ENCODE measurements around the gene ASB7. TPM values are rescaled to one million over a fixed set of nuclear protein-coding genes. Genes with fewer than 3 reads are reported as not detected.

ASB7 gene
- total and polyA plus RNA-seq, 2 experiments from 2014 or later, result 4.1 to 13.9 TPM

GRCh38 chr15:100570735-100571313 is 31.6 kb upstream of the ASB7 start (continued):
- TF ChIP-seq, protein P1, sequence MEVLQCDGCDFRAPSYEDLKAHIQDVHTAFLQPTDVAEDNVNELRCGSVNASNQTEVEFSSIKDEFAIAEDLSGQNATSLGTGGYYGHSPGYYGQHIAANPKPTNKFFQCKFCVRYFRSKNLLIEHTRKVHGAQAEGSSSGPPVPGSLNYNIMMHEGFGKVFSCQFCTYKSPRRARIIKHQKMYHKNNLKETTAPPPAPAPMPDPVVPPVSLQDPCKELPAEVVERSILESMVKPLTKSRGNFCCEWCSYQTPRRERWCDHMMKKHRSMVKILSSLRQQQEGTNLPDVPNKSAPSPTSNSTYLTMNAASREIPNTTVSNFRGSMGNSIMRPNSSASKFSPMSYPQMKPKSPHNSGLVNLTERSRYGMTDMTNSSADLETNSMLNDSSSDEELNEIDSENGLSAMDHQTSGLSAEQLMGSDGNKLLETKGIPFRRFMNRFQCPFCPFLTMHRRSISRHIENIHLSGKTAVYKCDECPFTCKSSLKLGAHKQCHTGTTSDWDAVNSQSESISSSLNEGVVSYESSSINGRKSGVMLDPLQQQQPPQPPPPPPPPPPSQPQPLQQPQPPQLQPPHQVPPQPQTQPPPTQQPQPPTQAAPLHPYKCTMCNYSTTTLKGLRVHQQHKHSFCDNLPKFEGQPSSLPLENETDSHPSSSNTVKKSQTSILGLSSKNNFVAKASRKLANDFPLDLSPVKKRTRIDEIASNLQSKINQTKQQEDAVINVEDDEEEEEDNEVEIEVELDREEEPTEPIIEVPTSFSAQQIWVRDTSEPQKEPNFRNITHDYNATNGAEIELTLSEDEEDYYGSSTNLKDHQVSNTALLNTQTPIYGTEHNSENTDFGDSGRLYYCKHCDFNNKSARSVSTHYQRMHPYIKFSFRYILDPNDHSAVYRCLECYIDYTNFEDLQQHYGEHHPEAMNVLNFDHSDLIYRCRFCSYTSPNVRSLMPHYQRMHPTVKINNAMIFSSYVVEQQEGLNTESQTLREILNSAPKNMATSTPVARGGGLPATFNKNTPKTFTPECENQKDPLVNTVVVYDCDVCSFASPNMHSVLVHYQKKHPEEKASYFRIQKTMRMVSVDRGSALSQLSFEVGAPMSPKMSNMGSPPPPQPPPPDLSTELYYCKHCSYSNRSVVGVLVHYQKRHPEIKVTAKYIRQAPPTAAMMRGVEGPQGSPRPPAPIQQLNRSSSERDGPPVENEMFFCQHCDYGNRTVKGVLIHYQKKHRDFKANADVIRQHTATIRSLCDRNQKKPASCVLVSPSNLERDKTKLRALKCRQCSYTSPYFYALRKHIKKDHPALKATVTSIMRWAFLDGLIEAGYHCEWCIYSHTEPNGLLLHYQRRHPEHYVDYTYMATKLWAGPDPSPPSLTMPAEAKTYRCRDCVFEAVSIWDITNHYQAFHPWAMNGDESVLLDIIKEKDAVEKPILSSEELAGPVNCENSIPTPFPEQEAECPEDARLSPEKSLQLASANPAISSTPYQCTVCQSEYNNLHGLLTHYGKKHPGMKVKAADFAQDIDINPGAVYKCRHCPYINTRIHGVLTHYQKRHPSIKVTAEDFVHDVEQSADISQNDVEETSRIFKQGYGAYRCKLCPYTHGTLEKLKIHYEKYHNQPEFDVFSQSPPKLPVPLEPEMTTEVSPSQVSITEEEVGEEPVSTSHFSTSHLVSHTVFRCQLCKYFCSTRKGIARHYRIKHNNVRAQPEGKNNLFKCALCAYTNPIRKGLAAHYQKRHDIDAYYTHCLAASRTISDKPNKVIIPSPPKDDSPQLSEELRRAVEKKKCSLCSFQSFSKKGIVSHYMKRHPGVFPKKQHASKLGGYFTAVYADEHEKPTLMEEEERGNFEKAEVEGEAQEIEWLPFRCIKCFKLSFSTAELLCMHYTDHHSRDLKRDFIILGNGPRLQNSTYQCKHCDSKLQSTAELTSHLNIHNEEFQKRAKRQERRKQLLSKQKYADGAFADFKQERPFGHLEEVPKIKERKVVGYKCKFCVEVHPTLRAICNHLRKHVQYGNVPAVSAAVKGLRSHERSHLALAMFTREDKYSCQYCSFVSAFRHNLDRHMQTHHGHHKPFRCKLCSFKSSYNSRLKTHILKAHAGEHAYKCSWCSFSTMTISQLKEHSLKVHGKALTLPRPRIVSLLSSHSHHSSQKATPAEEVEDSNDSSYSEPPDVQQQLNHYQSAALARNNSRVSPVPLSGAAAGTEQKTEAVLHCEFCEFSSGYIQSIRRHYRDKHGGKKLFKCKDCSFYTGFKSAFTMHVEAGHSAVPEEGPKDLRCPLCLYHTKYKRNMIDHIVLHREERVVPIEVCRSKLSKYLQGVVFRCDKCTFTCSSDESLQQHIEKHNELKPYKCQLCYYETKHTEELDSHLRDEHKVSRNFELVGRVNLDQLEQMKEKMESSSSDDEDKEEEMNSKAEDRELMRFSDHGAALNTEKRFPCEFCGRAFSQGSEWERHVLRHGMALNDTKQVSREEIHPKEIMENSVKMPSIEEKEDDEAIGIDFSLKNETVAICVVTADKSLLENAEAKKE (CRISPR knock-in tag; IDR thresholded peaks at IDR 0.05), result no peak
- TF ChIP-seq, protein P2, sequence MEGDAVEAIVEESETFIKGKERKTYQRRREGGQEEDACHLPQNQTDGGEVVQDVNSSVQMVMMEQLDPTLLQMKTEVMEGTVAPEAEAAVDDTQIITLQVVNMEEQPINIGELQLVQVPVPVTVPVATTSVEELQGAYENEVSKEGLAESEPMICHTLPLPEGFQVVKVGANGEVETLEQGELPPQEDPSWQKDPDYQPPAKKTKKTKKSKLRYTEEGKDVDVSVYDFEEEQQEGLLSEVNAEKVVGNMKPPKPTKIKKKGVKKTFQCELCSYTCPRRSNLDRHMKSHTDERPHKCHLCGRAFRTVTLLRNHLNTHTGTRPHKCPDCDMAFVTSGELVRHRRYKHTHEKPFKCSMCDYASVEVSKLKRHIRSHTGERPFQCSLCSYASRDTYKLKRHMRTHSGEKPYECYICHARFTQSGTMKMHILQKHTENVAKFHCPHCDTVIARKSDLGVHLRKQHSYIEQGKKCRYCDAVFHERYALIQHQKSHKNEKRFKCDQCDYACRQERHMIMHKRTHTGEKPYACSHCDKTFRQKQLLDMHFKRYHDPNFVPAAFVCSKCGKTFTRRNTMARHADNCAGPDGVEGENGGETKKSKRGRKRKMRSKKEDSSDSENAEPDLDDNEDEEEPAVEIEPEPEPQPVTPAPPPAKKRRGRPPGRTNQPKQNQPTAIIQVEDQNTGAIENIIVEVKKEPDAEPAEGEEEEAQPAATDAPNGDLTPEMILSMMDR (conservative IDR thresholded peaks at IDR 0.05; ENCODE audit: low read depth in 2 of 2), result no peak
- TF ChIP-seq POLR2AphosphoS5 (IDR thresholded peaks at IDR 0.05; ENCODE audit: low read depth) (no peak), ZNF331 (CRISPR knock-in tag; IDR thresholded peaks at IDR 0.05; ENCODE audit: low read depth) (no peak), STAT1 (IDR thresholded peaks at IDR 0.05; ENCODE audit: unreplicated experiment) (no peak), EZH2phosphoT487 (IDR thresholded peaks at IDR 0.05; ENCODE audit: unreplicated experiment) (no peak), EZH2 (IDR thresholded peaks at IDR 0.05; ENCODE audit: low read depth, unreplicated experiment) (no peak)

Measured in GM23338 (cell line).